GM21737 (cell line): ENCODE measurements around the gene GPR137.

Experiments used
- ATAC-seq: cut with Tn5 transposase; IDR thresholded peaks from one replicate; pipeline ENCODE4 v1.9.1; 2021; ENCODE audit warnings: mild to moderate bottlenecking, moderate library complexity; ENCODE audit not compliant: unreplicated experiment

The GPR137 gene

GRCh38 chr11:64249038-64249437, 36.6 kb upstream of the GPR137 start:
- no peak for ATAC-seq

- ATAC-seq: no peak
These were observed 35.9 kb upstream of the GPR137 start for GRCh38 chr11:64249563-64250414.

DNA sequence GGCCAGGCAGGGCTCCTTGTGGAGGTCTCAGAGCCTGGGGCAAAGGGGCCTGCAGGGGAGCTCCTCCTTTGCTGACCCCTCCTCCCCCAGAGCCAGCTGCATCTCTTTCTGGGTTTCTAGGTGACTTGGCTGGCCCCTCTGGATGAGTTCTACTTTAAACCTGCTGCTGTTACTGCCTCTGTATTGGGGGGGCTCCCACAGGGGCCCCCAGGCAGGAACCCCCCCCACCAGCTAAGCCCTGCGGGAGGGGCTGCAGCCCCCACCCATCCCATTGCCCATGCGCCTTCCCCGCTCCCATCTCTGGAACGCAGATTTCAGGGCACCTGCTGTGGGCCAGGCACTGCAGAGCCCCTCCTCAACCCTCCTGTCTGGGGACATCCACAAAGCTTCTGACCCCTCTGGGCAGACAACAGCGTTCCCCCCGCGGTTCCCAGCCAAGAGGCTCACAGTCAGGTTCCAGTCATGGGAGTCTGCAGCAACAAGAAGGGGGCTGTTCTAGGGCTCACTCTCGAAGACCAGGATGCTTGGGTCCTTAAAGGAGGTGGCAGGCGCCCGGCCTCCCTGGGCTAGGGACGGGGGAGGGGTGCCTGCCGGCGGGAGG, 35.1 kb upstream of the GPR137 start:
- ATAC-seq: no peak

DNA sequence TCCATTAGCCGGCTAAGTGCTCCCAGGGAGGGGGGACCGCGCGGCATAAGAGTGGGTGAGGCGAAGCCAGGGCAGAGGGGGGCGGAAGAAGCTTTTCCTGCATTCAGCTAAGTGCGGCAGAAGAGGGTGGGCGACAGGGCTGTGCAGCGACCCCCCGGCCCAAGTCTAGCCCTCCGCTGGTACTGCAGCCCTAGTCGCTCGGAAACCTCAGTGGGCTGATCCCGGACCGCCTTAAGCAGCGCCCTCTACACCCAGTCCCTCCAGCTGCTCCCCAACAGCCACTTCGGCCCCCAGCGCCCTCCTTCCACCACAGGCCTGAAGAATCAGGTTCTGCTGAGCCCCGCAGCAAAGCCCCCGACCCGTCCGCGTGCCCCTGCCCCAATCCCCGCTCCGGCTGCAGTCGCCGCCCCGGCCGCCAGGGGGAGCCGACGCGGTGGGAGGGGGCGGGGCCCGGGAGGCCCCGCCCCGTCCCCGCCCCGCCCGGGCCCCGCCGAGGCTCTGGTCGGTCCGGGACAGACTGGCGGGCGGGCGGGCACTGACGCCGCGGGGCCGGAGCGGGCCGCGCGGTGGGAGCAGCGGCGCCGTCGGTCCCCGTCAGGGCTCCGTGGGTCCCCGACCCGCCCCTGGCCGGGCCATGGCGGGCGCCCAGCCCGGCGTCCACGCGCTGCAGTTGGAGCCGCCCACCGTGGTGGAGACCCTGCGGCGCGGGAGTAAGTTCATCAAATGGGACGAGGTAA, 34.5 kb upstream of the GPR137 start, which contains the start of gene PLCB3:
TSS of gene PLCB3 (plus strand) at position 515 of the 737 bp plus-strand sequence. CDS start at position 635, 120 bp downstream.
- ATAC-seq: no peak

- ATAC-seq: no peak
These were observed 34.0 kb upstream of the GPR137 start for GRCh38 chr11:64251753-64252002.

DNA sequence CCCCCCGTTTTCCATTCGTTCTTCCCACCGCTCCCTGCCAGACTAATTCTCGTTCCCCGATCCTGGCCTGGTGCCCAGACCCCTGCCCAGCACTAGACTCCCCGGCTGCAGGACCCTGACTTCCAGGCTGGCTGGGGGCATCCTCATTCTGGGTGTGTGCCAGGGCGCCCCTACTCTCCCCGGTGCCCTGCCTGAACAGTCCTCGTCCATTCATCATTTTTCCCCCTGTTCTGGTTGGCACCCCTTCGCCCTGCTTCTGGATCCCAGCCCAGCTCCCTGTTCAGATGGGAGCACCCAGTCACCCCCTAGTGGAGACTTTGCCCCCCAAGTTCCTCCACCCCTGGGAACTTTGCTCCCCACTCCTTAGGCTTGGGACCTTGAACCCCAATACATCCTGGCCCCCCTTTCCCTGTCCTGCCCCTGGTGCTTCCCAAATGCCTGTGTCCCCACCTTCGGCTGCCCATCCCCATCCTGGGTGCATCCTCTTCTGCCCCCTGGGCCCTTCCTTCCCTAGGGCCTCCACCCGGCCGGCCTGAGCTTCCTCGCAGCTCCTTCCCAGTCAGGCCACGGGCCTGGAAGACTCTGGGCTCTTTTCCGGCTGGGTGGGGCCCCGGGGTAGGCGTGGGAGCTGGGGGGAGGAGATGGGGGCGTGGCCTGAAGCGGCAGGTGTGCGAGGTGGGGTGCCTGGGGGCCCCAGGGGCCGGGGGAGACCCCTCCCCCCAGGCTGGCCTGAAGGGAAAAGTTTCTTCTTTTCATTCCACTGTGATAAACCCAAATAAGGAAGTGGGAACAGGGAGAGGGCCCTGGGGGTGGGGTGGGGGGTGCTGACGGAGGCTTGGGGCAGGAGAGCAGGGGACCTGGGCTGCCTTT, 33.4 kb upstream of the GPR137 start:
- ATAC-seq: no peak

GRCh38 chr11:64253043-64253442, 32.6 kb upstream of the GPR137 start:
- ATAC-seq: no peak

- ATAC-seq: no peak
These were observed 32.2 kb upstream of the GPR137 start for GRCh38 chr11:64253481-64253880.

DNA sequence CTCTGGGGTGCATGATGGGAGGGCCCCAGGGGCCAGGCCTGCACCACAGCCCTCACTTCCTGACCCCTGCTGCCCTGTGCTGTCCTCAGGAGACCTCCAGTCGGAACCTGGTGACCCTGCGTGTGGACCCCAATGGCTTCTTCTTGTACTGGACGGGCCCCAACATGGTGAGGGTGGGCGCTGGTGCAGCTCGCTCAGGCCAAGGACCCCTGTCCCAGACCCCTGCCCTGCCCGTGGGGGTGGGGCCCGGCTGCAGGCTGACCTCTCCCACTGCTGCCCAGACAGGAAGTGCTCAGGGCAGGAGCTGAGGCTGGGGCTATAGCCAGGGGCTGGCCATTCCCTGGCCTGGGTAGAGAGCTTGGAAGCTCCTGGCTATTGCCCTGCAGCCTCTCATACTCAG, 31.3 kb upstream of the GPR137 start:
- ATAC-seq: no peak

DNA sequence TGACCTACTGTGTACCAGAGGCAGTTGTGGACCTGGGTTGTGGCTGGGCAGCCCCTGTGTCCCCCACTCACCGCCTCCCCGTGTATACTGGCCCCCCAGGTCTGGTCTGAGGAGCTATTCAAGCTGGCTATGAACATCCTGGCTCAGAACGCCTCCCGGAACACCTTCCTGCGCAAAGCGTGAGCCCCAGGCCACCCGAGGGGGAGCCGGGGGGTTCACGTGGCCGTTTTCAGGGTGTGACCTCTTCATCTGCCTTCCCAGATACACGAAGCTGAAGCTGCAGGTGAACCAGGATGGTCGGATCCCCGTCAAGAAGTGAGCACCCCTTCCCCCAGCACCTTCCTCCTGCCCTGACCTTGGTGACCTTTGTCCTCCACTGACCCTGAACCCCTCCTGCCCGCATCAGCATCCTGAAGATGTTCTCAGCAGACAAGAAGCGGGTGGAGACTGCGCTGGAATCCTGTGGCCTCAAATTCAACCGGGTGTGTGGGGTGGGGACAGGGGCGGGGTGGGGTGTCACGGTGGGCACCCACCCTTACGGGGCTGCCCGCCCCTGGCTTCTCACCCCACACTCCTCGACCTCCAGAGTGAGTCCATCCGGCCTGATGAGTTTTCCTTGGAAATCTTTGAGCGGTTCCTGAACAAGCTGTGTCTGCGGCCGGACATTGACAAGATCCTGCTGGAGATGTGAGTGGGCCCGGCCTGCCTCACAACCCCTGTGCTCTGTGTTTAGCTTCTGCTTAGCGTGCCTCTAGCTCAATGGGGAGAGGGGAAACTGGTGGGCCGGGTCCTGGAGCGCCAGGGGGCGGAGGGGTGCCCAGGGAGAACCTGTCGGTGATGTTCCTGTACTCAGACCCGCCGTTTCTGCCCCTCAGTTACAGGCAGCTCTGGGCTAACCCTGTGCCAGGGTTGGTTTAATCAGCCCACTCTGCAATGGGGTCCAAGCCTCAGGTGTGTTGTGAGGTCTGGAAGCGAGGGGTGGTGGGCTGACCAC, 30.2 kb upstream of the GPR137 start:
- ATAC-seq: no peak

DNA sequence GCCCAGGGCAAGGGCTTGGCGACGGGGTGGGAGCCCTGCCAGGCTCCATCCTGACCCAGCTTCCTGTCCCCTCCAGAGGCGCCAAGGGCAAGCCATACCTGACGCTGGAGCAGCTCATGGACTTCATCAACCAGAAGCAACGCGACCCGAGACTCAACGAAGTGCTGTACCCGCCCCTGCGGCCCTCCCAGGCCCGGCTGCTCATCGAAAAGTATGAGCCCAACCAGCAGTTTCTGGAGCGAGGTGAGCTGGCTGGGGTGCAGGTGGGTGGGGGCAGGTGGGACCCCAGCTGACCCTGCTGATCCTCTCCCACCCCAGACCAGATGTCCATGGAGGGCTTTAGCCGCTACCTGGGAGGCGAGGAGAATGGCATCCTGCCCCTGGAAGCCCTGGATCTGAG, 29.3 kb upstream of the GPR137 start:
- ATAC-seq: no peak

DNA sequence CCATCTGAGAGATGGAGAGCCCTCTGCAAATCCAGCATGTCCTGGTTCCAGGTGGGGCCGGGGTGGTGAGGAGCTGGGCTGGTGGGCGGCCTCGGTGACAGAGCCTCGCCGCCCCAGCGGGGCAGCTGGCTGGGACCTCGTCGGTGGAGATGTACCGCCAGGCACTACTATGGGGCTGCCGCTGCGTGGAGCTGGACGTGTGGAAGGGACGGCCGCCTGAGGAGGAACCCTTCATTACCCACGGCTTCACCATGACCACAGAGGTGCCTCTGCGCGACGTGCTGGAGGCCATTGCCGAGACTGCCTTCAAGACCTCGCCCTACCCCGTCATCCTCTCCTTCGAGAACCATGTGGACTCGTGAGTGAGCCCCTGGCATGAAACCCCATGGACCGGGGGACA, 27.3 kb upstream of the GPR137 start:
- ATAC-seq: no peak

- ATAC-seq: no peak
These were observed 26.6 kb upstream of the GPR137 start for GRCh38 chr11:64258946-64259532.

DNA sequence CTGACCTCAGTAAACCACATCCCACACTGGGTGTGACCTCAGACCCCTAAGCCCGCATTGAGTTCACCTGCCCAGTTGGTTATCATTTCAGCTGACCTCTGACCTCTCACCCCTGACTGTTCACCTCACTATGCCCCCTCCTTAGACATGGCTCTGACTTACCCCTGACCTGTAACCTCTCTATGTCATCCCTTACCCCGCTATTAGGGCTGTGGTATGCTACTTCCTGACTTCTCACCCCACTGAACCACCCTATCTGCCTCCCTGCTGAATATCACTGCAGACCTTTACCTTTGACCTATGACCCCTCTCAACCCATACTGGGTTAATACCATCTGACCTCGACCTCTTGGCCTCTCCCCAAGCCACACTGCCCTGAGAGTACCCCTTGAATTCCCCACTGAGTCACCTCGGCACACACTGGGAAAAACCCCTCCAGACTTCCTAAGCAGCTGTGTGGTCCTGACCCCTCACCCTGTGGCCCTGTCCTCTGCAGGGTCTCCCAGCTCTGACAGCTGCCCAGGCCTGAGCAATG, 26.0 kb upstream of the GPR137 start:
- ATAC-seq: no peak

DNA sequence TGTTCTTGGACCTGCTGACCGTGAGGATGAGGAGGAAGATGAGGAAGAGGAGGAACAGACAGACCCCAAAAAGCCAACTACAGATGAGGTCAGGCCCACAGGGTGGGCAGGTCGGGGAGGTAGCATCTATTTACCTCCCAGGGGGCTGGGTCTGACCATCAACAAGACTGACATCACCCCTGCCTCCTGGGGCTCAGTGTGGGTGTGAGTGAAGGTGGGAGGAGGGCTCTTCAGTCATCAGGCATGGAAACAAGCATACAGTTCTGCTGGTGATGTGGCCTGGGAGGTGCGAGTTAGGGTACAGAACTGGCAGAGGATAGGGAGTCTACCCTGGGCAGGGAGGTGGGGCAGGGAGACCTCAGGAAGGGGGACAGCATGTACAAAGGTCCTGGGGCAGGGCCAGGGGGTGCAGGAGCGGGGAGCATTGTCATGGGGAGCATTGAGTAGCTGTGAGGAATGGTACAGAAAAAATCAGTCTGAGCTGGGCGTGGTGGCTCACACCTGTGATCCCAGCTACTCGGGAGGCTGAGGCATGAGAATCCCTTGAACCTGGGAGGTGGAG, 25.4 kb upstream of the GPR137 start:
- ATAC-seq: no peak

- no peak for ATAC-seq
These were observed 24.0 kb upstream of the GPR137 start for GRCh38 chr11:64261556-64262080.

DNA sequence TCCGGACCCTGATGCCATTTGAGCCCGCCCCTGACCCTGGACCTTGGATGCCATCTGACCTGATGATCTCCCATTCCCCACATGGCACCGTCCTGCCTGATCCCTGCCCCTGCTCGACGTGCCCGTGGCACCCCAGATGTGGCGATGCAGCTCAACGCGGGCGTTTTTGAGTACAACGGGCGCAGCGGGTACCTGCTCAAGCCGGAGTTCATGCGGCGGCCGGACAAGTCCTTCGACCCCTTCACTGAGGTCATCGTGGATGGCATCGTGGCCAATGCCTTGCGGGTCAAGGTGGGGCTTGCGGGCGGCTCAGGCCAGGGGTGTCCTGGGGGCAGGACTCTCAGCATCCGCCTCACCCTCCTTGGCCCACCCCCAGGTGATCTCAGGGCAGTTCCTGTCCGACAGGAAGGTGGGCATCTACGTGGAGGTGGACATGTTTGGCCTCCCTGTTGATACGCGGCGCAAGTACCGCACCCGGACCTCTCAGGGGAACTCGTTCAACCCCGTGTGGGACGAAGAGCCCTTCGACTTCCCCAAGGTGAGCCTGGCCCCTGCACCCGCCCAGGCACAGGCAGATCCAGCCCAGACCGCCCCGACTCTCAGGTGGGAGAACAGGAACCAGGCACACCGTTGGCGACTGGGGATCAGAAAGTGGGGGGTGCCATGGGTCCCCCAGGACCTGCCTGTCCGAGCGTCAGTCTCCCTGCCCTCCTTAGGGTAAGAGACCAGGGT, 23.2 kb upstream of the GPR137 start:
- no peak for ATAC-seq
